Psoas muscle (tissue), 8 donors: ENCODE measurements around the gene SEMA3G. TPM values are rescaled to one million over a fixed set of nuclear protein-coding genes. Genes with fewer than 3 reads are reported as not detected.
A peak's percentile ranks its signal among the peaks of the same experiment; 100 is the strongest.

ENCODE experiments used
- ATAC-seq, 4 donors: fragments of 200-7000 bp; cut with Tn5 transposase; one replicate each; pipeline ENCODE4 v1.9.1; 2020; ENCODE audit warnings: moderate library complexity in 3 of 4, mild to moderate bottlenecking in 2 of 4
- DNase-seq, 2 donors: peaks; one replicate each; pipeline ENCODE4 v3.0.0-alpha.2; 2020
- H3K27ac ChIP-seq: fragments of 200-600 bp; one replicate; pipeline ENCODE4 v1.8.0; 2022
- H3K27me3 ChIP-seq, 3 donors: fragments of 200-600 bp in 1 of 3; one replicate each; pipeline versions ENCODE4 v1.6.1 to v1.8.0; 2013 to 2022; ENCODE audit warnings: low read length in 2 of 3, mild to moderate bottlenecking in 2 of 3, moderate library complexity in 1 of 3; ENCODE audit not compliant: insufficient read depth in 3 of 3
- H3K36me3 ChIP-seq, 2 donors: fragments of 200-600 bp in 1 of 2; one replicate each; pipeline versions ENCODE4 v1.6.1 to v1.8.0; 2013 to 2022; ENCODE audit warnings: low read depth in 1 of 2, mild to moderate bottlenecking in 1 of 2, moderate library complexity in 1 of 2; ENCODE audit not compliant: insufficient read depth in 1 of 2
- H3K4me1 ChIP-seq: fragments of 200-600 bp; one replicate; pipeline ENCODE4 v1.8.0; 2022
- H3K4me3 ChIP-seq: fragments of 200-600 bp; one replicate; pipeline ENCODE4 v1.8.0; 2022; ENCODE audit warnings: mild to moderate bottlenecking
- H3K9me3 ChIP-seq: fragments of 200-600 bp; one replicate; pipeline ENCODE4 v1.8.0; 2022
- CTCF ChIP-seq: fragments of 200-600 bp; IDR thresholded peaks from one replicate; pipeline ENCODE4 v1.8.0; 2022; ENCODE audit warnings: antibody characterized with exemption
- WGBS, 3 donors: extraction: QIAGEN DNeasy Blood & Tissue Kit; methylation state at CpG; one replicate each; pipeline versions ENCODE4 v1.1.6 to v1.1.7; 2013; 5-methylcytosine and 5-hydroxymethylcytosine counted together
- intact Hi-C, 2 donors: fragments of 100-400 bp; cut with DNase I; formaldehyde crosslinking; loops; one replicate each; pipeline versions ENCODE4 v1.11.0 to v1.14.2; 2022
- polyA plus RNA-seq, 3 donors: library from polyadenylated mRNA; stranded (reverse); fragments of 200-250 nt; gene quantifications; one replicate each; pipeline ENCODE4 v1.2.3, GENCODE V29; 2013
- total RNA-seq, 4 donors: library from RNA; stranded (reverse); fragmentation: NEBNext Ultra II Directional in 2 of 4; extraction: Animal tissue kit (Norgen Biotek cat#: 25700) in 2 of 4; gene quantifications; one replicate each; pipeline versions ENCODE4 v1.2.1 to v1.2.4, GENCODE V29; 2021 to 2023
- donor health status: healthy with polysubstance abuse.
- donor health status: DM: no; HTN: no; CAD: no; lungs with moderate emphysema.
- donor health status: Bipolar disorder and iron deficiency.
- donor health status: healthy.
- donor health status: DM: yes; HTN: yes; CAD: no.
- donor health status: DM: no; HTN: no; CAD: no.
- donor health status: DM: no; HTN: no; CAD: no.
- donor health status: DM: yes; HTN: yes; CAD: no.

The SEMA3G gene
- total and polyA plus RNA-seq, 7 donors: 6.0 to 13.8 (median 6.5) TPM

- H3K9me3 ChIP-seq: no peaks in the 10 kb centered on the region
- H3K36me3 ChIP-seq: no peaks in the 10 kb centered on the region
- WGBS, 3 donors: 88 to 94% (median 90%) methylated on average over 6 of the region's 6 CpGs
- DNase-seq: no peak
- TF ChIP-seq CTCF: no peak
- no peak overlapping the region for H3K27ac ChIP-seq
- peaks cover 15% of the 10 kb centered on the region for H3K4me1 ChIP-seq
- no peak overlapping the region for H3K4me3 ChIP-seq
- H3K27me3 ChIP-seq: no peaks in the 10 kb centered on the region
- intact Hi-C loops: no loop called here
- ATAC-seq: no peak
These were observed 10.9 kb downstream of the SEMA3G start for GRCh38 chr3:52433996-52434479.

- no peaks in the 10 kb centered on the region for H3K27me3 ChIP-seq
- intact Hi-C loops: no loop called here
- peaks cover 15% of the 10 kb centered on the region for H3K4me1 ChIP-seq
- H3K27ac ChIP-seq: peak overlapping the region; percentile 16
- H3K4me3 ChIP-seq: no peak overlapping the region
- no peak for DNase-seq
- ATAC-seq: no peak
- no peaks in the 10 kb centered on the region for H3K36me3 ChIP-seq
- no peak for TF ChIP-seq CTCF
- WGBS, 3 donors: 61 to 69% (median 66%) methylated on average over 10 of the region's 10 CpGs
- H3K9me3 ChIP-seq: no peaks in the 10 kb centered on the region
These were observed 11.4 kb downstream of the SEMA3G start for GRCh38 chr3:52433328-52433995.

- intact Hi-C loops: no loop called here
- Histone ChIP-seq H3K4me3 (no peak overlapping the region), H3K4me1 (peaks cover 15% of the 10 kb centered on the region), H3K27ac (peak overlapping the region; percentile 16), H3K36me3 (no peaks in the 10 kb centered on the region), H3K27me3 (no peaks in the 10 kb centered on the region), H3K9me3 (no peaks in the 10 kb centered on the region)
- no peak for DNase-seq
- ATAC-seq: no peak
- TF ChIP-seq CTCF: no peak
- 38 to 54% (median 43%) methylated on average over 4 of the region's 4 CpGs for WGBS, 3 donors
These were observed 12.2 kb downstream of the SEMA3G start for GRCh38 chr3:52432691-52433141.

GRCh38 chr3:52432225-52432624 is 12.7 kb downstream of the SEMA3G start:
- 74 to 79% (median 76%) methylated on average over 6 of the region's 6 CpGs for WGBS, 3 donors
- Histone ChIP-seq H3K4me1 (peaks cover 15% of the 10 kb centered on the region), H3K27ac (peak overlapping the region; percentile 16), H3K9me3 (no peaks in the 10 kb centered on the region), H3K36me3 (no peaks in the 10 kb centered on the region), H3K4me3 (no peak overlapping the region), H3K27me3 (no peaks in the 10 kb centered on the region)
- ATAC-seq (no peak), DNase-seq (no peak)
- intact Hi-C loops: no loop called here
- no peak for TF ChIP-seq CTCF
